GM23248 (cell line): ENCODE measurements around the gene SGCE. TPM values are rescaled to one million over a fixed set of nuclear protein-coding genes. Genes with fewer than 3 reads are reported as not detected.

Source experiments
- DNase-seq: peaks from one replicate; pipeline ENCODE4 v3.0.0-alpha.2; 2015
- H2AFZ ChIP-seq: fragments of 200-600 bp; sonication (generic); 2 replicates; pipeline ENCODE4 v1.6.1; 2016; ENCODE audit warnings: antibody characterized with exemption
- H3F3A ChIP-seq: fragments of 200-600 bp; sonication (generic); 2 replicates; pipeline ENCODE4 v1.6.1; 2016; ENCODE audit warnings: mild to moderate bottlenecking, antibody characterized with exemption, mixed run types; ENCODE audit not compliant: insufficient read depth
- H3K27ac ChIP-seq: fragments of 200-600 bp; sonication (generic); 2 replicates; pipeline ENCODE4 v1.5.1; 2016; ENCODE audit warnings: mild to moderate bottlenecking
- H3K27me3 ChIP-seq: fragments of 200-600 bp; sonication (generic); replicated peaks from 2 replicates; pipeline ENCODE4 v1.6.1; 2016; ENCODE audit warnings: mild to moderate bottlenecking; ENCODE audit not compliant: insufficient read depth
- H3K36me3 ChIP-seq: fragments of 200-600 bp; sonication (generic); 2 replicates; pipeline ENCODE4 v1.6.1; 2016; ENCODE audit warnings: low read depth, mild to moderate bottlenecking
- H3K4me1 ChIP-seq: fragments of 200-600 bp; sonication (generic); 2 replicates; pipeline ENCODE4 v1.6.1; 2016; ENCODE audit warnings: mild to moderate bottlenecking; ENCODE audit not compliant: insufficient read depth
- H3K4me2 ChIP-seq: fragments of 200-600 bp; sonication (generic); one replicate; pipeline ENCODE4 v1.6.1; 2016; ENCODE audit warnings: mild to moderate bottlenecking; ENCODE audit not compliant: unreplicated experiment
- H3K4me3 ChIP-seq: fragments of 200-600 bp; sonication (generic); 2 replicates; pipeline ENCODE4 v1.5.1; 2016; ENCODE audit warnings: mild to moderate bottlenecking
- H3K79me2 ChIP-seq: fragments of 200-600 bp; sonication (generic); 2 replicates; pipeline ENCODE4 v1.6.1; 2016; ENCODE audit warnings: mild to moderate bottlenecking; ENCODE audit not compliant: insufficient read depth
- H3K9ac ChIP-seq: fragments of 200-600 bp; sonication (generic); 2 replicates; pipeline ENCODE4 v1.6.1; 2016; ENCODE audit warnings: mild to moderate bottlenecking
- H3K9me2 ChIP-seq: fragments of 200-600 bp; sonication (generic); 2 replicates; pipeline ENCODE4 v1.6.1; 2016; ENCODE audit warnings: mixed run types, mild to moderate bottlenecking, moderate library complexity; ENCODE audit not compliant: insufficient read depth
- H3K9me3 ChIP-seq: fragments of 200-600 bp; sonication (generic); one replicate; pipeline ENCODE4 v1.6.1; 2017; ENCODE audit warnings: low read depth
- H4K20me1 ChIP-seq: fragments of 200-600 bp; sonication (generic); 2 replicates; pipeline ENCODE4 v1.6.0; 2016; ENCODE audit not compliant: insufficient read depth
- EZH2 ChIP-seq: fragments of 200-600 bp; sonication (generic); IDR thresholded peaks from 2 replicates; pipeline ENCODE4 v1.6.1; 2018; ENCODE audit warnings: antibody characterized with exemption, mild to moderate bottlenecking; ENCODE audit not compliant: insufficient read depth, poor library complexity, severe bottlenecking
- EZH2phosphoT487 ChIP-seq: fragments of 200-600 bp; sonication (generic); IDR thresholded peaks from 2 replicates; pipeline ENCODE4 v1.6.1; 2018; ENCODE audit warnings: antibody characterized with exemption, moderate library complexity, mild to moderate bottlenecking, low read depth; ENCODE audit not compliant: insufficient read depth
- WGBS, 2 experiments: methylation state at CpG; one replicate each; pipeline ENCODE4 v1.1.6; 2015 to 2017; ENCODE audit warnings: low lambda C conversion rate in 2 of 2, low coverage in 1 of 2; ENCODE audit errors: missing lambda C conversion rate in 2 of 2; 5-methylcytosine and 5-hydroxymethylcytosine counted together
- in situ Hi-C: fragments of 300-500 bp; cut with MboI; formaldehyde crosslinking; loops from 2 replicates; pipeline ENCODE4 v1.15.0; 2020
- polyA plus RNA-seq: library from polyadenylated mRNA; unstranded; fragments of >200 nt; fragmentation: Nextera tagmentation; extraction: Ambion mirVana; gene quantifications from 2 replicates; pipeline ENCODE4 v1.2.1, GENCODE V29; 2016
- total RNA-seq: library from RNA; depleted of rRNA; stranded (reverse); fragments of >200 nt; shearing (Covaris generic); gene quantifications from 2 replicates; pipeline ENCODE4 v1.2.3, GENCODE V29; 2014

The SGCE gene
- total and polyA plus RNA-seq, 2 experiments from 2014 or later, result 71.4 to 120 TPM

DNA sequence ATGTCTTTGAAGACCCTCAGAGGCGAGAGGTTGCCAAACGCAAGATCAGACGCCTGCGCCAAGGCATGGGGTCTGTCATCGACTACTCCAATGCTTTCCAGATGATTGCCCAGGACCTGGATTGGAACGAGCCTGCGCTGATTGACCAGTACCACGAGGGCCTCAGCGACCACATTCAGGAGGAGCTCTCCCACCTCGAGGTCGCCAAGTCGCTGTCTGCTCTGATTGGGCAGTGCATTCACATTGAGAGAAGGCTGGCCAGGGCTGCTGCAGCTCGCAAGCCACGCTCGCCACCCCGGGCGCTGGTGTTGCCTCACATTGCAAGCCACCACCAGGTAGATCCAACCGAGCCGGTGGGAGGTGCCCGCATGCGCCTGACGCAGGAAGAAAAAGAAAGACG lies 8.1 kb upstream of the SGCE start:
- in situ Hi-C loops, result no loop called here
- H3F3A ChIP-seq, result no peaks in the 10 kb centered on the region
- no peak overlapping the region for H3K4me2 ChIP-seq
- H3K79me2 ChIP-seq, result no peaks in the 10 kb centered on the region
- no peak overlapping the region for H3K27ac ChIP-seq
- H3K9me2 ChIP-seq, result no peaks in the 10 kb centered on the region
- H3K4me3 ChIP-seq, result no peak overlapping the region
- H3K9ac ChIP-seq, result no peak overlapping the region
- TF ChIP-seq EZH2phosphoT487, result no peak
- TF ChIP-seq EZH2, result no peak
- 95 to 97% methylated on average over 23 of the region's 23 CpGs for WGBS, 2 experiments
- no peaks in the 10 kb centered on the region for H4K20me1 ChIP-seq
- DNase-seq, result no peak
- no peaks in the 10 kb centered on the region for H3K27me3 ChIP-seq
- no peak overlapping the region for H2AFZ ChIP-seq
- no peaks in the 10 kb centered on the region for H3K9me3 ChIP-seq
- H3K36me3 ChIP-seq, result no peaks in the 10 kb centered on the region
- H3K4me1 ChIP-seq, result no peaks in the 10 kb centered on the region

DNA sequence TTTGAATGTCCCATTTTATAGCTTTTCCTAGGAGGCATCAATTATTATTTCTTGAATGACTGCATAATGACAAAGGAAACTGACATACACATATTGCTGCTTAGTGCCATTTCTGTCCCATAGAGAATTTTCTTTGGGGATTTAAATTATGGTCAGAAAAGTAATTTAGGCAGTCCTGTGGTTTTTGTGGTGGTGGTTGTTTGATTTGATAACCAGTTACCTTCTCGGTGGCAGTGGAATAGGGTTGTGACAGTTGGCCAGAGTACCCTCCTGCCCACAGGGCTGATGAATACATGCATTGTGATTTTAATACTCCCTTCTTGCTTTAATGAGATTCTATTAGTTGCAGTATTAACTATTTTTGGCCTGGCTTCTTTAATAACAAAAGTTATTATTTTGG lies 6.6 kb upstream of the SGCE start:
- no peaks in the 10 kb centered on the region for H3K36me3 ChIP-seq
- no peak overlapping the region for H3K9ac ChIP-seq
- WGBS, 2 experiments, result 80 to 93% methylated on average over 1 of the region's 1 CpG
- H3K4me3 ChIP-seq, result no peak overlapping the region
- H3K4me2 ChIP-seq, result no peak overlapping the region
- TF ChIP-seq EZH2, result no peak
- no peak for TF ChIP-seq EZH2phosphoT487
- in situ Hi-C loops, result no loop called here
- H3K9me3 ChIP-seq, result no peaks in the 10 kb centered on the region
- H3K4me1 ChIP-seq, result no peaks in the 10 kb centered on the region
- H3K27ac ChIP-seq, result no peak overlapping the region
- H3K9me2 ChIP-seq, result no peaks in the 10 kb centered on the region
- no peaks in the 10 kb centered on the region for H4K20me1 ChIP-seq
- H2AFZ ChIP-seq, result no peak overlapping the region
- no peak for DNase-seq
- H3F3A ChIP-seq, result no peaks in the 10 kb centered on the region
- no peaks in the 10 kb centered on the region for H3K27me3 ChIP-seq
- H3K79me2 ChIP-seq, result no peaks in the 10 kb centered on the region

DNA sequence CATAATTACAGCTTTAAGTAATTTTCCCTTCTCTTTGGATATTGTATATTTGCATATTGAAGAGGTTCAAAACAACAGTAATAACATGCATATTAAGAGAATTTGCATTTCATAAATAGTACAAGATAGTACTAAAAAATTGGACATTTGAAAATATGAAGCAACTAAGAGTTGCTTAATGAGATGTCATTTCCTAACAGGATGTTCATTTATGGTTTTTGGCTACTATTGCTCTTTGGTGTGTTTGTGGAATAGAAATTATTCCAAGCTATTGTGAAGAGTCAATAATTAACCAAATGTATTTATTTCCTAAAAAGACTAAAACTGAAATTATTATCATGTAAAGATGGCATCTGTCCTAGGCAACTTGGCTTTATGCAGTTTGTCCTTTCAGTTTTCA lies 4.1 kb upstream of the SGCE start:
- Histone ChIP-seq H3K9ac (no peak overlapping the region), H3K27me3 (no peaks in the 10 kb centered on the region), H3K36me3 (no peaks in the 10 kb centered on the region), H3K9me3 (no peaks in the 10 kb centered on the region), H3K4me3 (no peak overlapping the region), H3K27ac (no peak overlapping the region), H3K79me2 (no peaks in the 10 kb centered on the region), H4K20me1 (no peaks in the 10 kb centered on the region), H3F3A (no peaks in the 10 kb centered on the region), H3K4me1 (no peaks in the 10 kb centered on the region), H3K4me2 (no peak overlapping the region), H3K9me2 (no peaks in the 10 kb centered on the region), H2AFZ (no peak overlapping the region)
- DNase-seq, result no peak
- no peak for TF ChIP-seq EZH2
- TF ChIP-seq EZH2phosphoT487, result no peak
- in situ Hi-C loops, result no loop called here

DNA sequence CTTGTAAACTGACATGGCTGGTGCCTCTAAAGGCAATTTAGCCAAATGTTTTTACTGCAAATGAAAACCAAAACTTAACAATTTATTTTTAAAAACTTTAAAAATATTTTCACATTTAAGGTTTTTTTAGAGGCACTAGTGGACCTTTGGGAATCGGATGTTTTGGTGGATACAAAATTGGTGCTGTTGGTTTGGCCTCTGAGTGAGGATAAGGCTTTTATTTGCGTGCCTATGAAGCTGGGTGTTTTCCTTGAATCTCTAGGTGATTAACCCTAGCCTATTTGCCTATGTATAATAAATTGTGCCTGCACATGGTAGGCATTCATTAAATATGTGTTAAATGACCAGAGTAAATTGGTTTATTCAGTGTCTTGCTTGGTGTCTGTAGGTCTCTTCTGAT lies 2.9 kb upstream of the SGCE start:
- Histone ChIP-seq H3K79me2 (peaks cover 10% of the 10 kb centered on the region), H4K20me1 (no peaks in the 10 kb centered on the region), H3K36me3 (no peaks in the 10 kb centered on the region), H3K4me2 (peak overlapping the region; percentile 33), H3K9me3 (no peaks in the 10 kb centered on the region), H3K9ac (no peak overlapping the region), H3K27me3 (no peaks in the 10 kb centered on the region), H3K9me2 (no peaks in the 10 kb centered on the region), H3K4me1 (no peaks in the 10 kb centered on the region), H3K27ac (no peak overlapping the region), H3K4me3 (no peak overlapping the region), H3F3A (no peaks in the 10 kb centered on the region), H2AFZ (no peak overlapping the region)
- in situ Hi-C loops, result no loop called here
- DNase-seq, result no peak
- TF ChIP-seq EZH2phosphoT487 (no peak), EZH2 (no peak)
- 26 to 28% methylated on average over 2 of the region's 2 CpGs for WGBS, 2 experiments
